T follicular helper cell (primary cell): ENCODE data around the gene EMID1.

Experiments
- DNase-seq: peaks from one replicate; pipeline ENCODE4 v3.0.0-alpha.2; 2020; ENCODE audit warnings: low read depth

EMID1 gene

DNA sequence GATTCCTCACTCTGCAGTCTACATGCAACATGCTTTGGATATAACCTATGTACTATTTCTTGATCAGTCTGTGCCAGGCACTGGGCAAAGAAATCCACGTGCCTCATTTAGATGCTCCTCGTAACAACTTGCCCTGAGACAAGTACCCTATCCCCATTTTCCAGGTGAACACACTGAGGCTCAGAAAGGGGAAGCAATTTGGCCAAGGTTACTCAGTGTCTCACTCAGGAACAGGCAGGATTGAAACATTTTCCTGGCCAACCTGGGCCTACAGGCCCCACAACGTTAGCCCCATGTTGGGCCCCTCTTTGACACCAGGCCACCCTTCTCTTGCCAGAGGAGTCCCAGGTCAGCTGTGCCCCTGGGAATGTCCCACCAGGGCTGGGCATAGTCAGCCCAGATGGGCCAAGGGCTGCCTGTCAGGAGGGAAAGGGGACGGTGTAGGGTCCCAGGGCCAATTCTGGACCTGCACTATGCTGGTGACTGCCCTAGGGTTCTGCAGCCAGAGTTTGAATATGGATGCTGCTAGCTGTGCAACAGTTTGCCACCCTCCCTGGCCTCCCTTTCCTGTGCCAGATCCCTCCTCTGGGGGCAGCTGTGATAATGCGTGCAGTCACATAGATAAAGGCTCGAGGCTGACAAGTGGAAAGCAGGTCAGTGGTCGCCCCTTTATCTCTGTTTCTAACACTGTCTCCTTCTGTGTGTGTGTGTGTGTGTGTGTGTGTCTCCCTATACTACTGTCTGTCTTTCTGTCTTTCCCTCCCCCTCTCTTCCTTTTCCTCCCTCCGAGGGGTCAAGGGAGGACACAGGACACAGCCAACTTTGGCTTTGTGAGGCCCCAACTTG is 10.4 kb upstream of the EMID1 start:
- DNase-seq = no peak

DNA sequence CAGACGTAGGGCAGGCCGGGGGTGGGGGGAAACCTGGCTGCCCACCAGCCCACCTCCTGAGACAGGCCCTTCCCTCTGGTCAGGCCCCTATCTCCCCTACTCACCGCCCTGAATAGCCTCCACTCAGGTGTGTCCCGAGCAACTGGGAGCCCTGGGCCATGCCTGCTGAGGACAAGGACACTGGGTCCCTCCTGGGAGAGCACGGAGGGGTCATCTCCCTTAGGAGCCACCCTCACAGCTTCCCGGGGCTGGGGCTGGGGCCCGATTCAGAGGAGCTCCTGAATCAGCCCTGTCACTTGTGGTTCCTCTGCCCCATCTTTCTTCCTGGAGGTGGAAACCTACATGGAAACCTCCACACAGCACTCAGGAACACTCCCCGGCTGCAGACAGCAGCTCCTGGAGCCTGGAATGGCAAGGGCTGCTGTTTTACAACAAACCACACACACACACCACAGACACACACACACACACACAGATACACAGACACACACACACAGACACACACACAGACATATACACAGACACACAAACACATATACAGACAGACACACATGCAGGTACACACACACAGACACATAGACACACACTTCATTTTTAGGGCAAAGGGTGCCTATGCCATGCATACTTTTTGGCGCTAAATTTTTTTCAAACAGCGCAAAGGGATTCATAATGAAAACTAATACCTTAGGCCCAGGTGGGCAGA is 9.6 kb upstream of the EMID1 start:
- no peak for DNase-seq

DNA sequence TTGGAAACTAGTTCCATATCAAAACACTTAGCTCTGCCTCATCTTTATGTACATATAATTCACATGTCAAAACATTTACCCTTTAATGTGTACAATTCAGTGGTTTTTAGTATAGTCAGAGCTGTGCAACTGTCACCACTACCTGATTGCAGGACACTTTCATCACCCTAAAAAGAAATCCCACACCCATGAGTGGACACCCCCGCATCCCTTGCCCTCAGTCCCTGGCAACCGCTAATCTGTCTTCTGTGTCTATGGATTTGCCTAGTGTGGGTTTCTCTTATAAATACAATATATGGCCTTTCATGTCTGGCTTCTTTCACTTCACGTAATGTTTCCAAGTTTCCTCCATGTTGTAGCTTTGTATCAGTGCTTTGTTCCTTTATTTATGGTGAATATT is 8.6 kb upstream of the EMID1 start:
- no peak for DNase-seq

DNA sequence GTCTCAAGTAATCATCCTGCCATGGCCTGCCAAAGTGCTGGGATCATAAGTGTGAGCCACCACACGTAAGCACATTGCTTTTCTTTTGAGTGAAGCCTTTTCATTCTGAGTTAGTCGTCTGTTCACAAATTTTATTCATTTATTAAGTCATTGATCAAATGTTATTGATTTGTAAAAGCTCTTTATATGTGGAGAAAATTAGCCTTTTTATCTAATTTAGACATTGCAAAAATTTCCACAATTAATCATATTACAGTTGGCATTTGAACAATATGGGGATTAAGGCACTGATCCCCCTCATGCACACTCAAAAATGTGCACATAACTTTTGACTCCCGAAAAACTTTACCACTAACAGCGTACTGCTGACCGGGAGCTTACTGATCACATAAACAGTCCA is 7.5 kb upstream of the EMID1 start:
- no peak for DNase-seq

DNA sequence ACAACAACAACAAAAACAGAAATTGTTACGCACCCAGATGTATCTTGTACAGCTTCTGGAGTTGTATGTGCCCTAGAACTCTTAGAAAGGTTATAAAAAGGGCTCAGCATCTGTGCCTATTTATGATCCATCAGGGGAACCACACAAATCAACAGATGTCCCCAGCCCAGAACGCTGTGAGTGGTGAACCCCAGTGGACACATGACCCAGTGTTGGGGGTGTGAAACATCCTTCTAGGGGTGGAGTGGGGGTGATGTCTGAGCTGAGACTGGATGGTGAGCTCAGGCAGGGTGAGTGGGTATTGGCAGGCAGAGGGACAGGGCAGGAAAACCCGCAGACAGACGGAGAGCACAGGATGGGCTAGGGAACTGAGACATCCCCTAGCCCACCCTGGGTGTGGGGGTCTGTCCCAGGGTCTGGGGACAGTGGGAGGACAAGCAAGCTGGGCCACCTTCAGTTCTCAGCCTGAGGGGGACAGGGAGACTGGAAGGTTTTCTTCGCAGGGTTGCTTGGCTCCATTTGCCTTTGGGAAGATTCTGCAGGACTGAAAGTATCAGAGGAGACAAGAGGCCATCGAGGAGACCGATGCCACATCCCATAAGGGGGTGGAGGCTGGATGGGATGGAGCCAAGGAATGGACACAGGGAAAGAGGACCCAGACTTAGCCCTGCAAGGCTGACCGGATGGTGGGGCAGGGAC is 5.8 kb upstream of the EMID1 start:
- no peak for DNase-seq

DNA sequence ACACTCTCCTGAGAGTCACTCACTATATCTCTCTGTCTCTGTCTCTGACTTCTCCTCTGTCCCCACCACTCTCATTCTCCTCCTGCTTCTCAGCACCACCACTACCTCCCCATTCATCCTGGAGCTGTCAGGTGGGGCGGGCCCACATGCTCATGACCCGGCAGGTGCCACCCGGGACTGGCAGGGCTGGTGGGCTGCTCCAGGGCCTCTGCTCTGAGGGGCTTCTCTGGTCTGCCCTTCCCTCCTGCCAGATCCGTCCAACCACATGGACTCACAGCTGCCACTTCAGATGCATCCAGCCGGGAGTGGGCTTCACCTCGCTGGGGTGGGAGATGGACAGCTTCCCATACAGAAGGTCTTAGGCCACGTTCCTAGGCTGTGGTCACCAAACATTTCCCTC is 4.8 kb upstream of the EMID1 start:
- no peak for DNase-seq

DNA sequence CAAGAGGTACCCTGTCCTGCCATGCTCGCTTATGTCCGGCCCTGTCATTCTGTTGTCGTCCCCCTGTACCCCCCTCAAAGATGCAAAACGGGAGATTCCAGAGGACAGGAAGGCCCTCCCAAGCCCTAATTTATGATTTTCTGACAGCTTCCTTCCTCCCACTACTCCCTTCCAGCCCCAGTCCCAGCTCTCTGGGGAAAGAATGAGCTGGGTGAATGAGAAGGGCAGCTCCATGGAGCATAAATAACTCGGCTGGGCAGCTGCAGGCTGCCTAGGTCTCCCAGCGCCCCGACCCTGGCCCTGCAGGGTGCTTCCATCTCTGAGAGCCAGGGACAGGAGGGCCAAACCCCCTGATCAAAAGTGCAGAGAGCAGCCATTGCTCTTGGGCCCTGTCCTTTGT is 3.9 kb upstream of the EMID1 start:
- DNase-seq = no peak

DNA sequence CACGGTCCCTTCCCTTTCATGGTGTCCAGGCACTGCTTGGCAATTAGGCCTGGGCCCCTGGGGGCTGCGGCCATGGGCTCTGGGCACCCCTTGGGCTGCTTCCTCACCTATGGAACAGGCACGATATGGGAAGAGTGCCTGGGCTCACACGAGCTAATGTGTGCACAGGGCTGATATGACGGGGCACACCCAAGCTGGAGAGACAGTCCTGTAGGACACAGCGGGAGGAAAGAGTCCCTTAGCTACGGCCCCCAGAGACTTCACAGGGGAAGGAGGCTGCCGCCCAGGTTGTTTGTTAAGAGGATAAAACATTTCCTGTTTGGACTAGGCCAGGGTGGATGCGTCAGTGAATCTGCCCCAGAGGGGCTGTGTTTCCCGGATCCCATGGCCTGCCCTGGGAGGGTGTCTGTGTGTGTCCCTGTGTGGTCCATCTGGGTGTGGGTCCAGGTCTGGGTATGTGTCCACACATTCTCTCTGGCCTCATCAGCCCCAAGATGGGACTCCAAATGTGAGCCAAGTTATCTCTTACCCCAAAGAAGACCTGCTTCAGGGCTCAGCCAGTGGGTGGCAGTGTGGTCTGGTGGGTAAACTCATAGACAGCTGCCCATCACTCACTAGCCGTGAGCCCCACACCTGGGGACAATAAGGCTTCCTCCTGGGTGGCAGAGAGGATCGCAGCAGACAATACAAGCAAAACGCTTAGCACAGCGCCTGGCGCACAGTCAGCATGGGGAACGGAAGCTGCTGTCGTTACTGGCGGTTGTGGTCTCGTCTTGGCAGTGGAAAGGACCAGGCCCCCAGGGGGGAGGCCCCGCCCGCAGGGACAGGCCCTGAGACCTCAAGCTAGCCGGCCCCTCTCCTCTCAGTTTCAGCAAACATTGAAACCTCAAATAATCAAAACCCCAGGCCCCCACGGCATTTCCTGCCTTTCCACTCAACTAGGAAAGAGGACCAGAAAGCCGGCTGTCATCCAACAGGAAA is 3.2 kb upstream of the EMID1 start:
- no peak for DNase-seq

DNA sequence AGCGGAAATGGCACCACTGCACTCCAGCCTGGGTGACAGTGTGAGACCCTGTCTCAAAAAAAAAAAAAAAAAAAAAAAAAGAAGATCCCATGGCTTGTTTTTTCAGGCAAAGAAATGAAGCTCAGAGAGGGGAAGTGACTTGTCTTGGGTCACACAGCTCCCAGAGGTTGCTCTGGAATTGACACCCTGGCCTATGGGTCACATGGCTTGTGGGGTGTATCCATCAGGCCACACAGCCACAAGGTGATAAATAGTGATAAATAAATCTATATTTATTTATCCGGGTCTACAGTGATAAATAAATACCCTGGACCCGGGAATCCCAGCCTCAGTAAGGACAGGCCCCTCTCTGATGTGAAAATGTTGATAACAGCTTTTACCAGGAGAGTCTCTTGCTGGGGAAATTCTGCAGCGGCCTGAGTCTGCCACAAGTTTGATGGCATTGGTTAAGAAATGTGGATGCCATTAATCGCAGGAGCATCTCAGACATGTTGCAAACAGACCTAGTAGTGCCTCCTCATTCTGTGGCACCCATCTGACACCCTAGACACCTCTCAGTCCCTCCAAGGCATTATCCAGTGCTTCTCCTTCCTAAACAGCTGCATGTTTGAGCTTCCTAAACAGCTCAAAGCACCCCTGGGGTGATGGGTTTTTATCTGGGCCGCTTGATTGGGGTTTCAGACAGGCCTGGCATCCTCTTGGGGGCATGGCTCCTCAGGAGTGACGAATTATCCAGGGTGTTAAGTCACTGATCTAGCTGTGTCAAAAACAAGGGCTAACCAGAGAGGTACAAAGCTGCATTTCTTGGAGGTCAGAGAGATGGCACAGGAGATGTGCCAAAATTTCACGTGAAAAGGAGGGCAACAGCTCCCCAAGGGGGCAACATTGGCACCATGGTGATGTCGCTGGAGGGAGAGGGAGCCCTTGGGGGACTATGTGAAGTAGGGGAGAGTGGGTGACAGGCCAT is 1.9 kb upstream of the EMID1 start:
- DNase-seq = no peak

DNA sequence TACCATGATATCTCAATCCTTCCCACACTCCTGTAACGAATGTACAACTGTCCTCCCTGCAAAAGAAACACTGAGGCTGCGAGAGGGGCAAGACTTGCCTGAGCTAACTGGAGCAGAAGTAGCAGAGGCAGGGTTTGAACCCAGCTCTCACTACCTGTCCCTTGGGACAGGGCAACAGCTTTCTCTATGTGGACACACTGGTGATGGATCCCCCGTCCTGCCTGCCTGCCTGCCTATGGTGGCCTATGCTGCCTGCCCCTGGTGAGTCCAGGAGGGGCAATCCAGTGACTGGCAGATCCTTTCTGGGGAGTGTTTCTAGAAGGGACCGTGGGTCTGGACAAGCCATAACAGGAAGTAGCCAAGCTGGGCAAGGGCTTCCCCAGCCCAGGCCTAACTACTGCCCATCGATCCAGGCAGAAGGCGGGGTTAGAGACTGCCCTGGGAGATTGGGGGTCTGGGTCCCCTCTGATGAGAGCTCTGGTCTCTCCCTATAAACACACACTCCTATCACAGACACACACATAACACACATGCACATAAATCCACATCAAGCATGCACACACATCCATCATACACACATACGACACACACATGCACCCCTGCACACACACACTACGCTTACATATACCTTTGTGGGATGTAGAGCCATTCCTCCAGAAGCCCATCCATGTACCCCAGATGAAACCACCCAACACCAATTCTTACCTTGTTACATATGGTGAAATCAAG is 1.1 kb upstream of the EMID1 start:
- DNase-seq = no peak

DNA sequence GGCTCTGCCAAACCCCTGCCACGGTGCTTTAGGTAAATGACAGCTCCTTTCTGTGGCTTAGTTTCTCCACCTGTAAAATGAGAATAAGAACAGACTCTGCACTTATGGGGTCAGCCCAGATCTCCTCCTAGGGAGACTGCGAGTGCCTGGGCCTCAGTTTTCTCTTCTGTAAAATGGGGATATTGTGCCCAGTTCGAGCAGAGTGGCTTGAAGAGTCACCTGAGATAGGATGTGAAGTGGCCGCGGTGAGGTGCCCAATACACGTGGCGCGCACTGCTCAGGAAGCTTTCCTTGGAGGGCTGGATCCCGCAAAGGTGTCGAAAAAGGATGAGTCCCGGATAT is 473 bp upstream of the EMID1 start:
- DNase-seq = no peak

DNA sequence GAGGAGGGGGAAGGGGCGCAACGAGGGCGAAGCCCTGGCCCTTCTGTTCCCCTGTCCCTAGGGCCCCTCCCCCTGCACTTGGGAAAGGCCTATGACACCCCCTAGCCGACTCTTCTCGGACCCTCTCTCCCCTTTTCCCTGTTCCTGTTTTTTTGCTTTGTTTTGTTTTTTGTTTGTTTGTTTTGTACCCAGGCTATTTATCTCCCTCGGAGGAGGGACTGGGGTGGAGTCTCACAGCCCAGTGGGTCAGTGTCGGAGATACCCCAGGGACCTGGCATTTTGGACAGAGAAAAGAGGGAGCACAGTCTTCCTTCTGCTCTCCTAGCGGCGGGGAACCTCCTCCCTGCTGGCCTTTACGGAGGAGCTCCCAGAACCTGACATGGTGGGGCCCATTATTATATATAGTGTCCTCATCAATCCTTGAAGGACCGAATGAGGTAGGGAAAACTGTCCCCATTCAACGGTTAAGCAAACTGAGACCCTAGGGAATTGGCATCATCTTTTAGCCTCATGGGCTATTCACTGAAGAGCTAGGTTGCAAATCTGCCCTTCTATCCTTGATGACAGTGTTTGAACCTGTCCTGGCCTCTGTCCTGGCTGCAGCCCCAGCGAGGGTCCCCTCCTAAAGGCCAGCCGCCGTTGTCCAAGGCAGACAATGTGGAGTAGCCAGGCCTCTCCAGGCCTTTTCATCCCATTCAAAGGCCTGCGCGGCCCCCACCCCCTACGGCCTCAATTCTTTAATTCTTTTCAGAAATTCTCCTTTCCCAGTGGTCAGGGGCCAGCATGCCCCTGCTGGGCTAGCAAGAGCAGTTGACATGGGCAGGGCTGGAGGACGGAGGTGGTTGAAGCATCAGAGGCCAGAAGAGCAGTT is 911 bp downstream of the EMID1 start:
- DNase-seq = no peak

DNA sequence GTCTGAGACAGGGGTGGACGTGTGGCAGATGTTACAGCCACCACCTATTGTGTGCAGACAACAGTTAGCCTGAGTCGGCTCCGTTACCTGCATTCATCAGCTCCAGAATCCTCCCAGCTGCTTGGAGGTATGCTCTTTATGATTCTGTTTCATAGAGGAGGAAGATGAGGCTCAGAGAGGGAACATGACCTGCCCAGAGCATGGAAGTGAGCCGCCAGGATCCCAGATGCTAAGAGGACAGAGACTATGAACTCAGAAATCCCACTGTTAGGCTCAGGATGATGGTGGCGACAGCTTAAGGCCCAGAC is 1.5 kb downstream of the EMID1 start:
- DNase-seq = no peak

DNA sequence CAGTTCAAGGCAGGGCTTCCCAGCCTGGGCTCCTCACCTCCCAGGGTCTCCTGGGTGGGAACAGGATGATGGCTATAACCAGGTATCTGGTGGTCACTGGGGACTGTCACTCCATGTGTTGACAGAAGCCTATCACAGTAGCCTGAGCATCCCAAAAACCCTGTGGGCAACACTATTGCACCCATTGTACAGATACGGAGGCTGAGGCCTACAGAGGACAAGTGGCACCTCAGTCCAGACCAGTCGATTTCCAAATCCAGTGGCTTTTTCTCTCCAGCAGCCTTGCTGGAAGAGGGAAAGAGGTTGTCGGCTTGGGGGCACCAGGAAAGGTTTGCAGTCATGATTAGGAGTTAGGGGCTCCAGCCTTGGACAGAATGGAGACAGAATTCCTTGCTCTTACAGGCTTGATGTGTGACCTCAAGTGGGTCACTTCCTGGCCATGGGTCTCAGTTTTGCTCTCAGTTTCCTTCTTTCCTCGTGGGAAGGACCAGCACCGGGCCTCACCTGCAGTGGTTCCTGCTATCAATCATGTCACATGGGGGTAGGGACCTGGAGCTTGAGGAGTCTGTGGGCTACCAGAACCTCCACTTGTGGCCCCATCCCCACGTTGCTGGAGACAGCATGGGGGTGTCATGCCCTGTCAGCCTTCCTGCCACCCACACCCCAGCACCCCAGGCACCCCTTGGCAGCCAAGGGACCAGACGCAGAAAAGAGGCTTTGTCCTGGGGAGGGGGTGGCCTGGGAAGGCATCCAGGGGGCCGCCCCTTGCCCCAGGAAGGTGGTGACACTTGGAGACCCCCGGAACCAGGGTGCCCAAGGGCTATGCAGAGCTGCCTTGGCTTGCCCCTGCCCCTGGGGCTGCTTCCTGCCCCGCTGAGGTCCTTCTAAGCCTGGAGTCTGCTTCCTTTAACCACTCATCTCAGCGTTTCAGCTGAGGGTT is 2.1 kb downstream of the EMID1 start:
- DNase-seq = no peak

DNA sequence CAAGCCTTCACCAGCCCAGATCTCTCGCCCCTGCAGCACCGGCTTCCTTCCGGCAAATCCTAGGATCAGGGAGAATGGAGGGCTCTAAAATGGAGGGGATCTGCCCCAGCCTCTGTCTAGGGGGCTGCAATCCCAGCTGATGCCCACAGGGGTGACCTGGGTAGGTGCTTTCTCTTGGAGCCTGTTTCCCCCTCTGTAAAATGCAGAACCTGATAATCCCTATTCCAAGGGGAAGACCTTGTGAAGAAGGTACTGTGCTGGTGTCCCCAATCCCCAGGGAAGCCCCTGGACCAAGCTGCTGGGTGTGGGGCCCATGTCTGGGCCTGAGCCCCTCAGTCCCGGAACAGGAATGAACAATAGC is 2.8 kb downstream of the EMID1 start:
- DNase-seq = no peak

DNA sequence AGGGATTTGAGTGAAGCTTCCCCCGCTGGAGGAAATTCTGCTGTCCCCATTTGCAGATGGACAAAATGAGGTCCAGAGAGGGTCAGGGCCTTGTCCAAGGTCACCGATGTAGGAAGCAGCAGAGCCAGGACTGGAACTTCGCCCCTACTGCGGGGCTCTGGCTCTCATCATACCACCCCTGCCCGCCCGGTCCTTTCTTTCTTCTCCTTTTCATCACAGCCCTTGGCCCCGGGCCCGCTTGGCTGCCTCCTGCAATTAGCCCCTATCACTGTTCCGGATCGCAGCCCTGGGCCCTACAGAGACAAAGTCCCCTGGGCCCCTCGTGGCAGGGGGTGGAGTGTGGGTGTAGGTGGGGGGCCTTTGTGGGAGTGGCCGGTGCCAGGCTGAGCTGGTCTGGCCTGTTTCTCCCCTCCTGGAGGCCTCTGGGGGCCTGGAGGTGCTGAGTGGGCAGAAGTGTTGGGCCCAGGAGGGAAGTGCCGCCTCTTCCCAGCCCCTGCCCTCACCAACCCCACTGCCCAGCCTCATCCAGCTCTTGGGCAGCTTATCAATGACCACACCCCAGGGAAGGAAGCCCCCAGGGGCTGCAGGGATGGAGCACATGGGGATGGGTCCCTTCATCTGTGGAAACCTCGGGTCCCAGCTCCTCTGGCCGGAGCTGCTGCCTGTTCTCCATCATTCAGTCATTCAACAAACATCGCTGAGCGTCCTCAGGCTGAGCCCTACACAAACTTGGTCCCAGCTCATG is 3.4 kb downstream of the EMID1 start:
- no peak for DNase-seq

DNA sequence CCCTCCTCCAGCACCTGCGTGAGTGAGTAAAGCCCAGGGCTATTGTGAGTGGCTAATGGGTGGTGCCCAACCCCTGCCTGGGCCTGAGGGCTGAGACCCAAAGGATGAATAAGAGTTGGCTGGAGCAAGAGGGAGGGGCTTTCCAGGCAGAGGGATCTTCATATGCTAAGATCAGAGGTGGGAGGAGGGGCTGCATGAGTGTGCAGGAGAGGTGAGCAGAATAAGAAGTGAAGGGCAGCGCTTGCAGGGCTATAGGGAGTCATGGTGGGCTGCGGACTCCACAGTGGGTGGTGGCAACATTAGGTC is 3.9 kb downstream of the EMID1 start:
- no peak for DNase-seq

DNA sequence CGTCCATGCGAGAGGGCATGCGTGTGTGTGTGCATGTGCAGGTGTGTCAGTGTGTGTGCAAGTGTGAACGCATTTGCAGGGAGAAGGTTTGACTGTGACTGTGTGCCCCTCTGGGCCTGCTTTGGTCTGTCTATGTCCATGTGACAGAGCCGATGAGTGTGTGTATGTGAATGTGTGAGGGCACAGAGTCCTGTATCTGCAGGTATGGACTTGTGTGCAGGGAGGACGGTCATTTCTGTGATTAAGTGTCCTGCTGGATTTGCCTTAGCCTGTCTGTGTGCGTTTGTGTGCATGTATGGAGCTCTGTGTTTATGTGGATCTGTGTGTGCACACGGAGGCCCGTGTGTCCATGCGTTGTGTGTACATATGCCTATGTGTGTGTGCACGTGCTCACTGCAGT is 5.4 kb downstream of the EMID1 start:
- no peak for DNase-seq
